NK-92 treated with Interleukin-12 subunit alpha and Interleukin-12 subunit beta, amount 100 ng/mL, for 24 hours (cell line): ENCODE measurements around the gene LCTL.
A peak's percentile ranks its signal among the peaks of the same experiment; 100 is the strongest.

Source experiments
- DNase-seq: peaks from one replicate; lab custom pipeline; 2025; lab: John Stamatoyannopoulos, UW

The LCTL gene

GRCh38 chr15:66565741-66566144 lies at the start of gene LCTL:
Gene LCTL (minus strand): TSS chr15:66565998. CDS start chr15:66565365, 633 bp downstream.
- DNase-seq: no peak

- DNase-seq: no peak
These were observed 49.4 kb upstream of the LCTL start for GRCh38 chr15:66614951-66615760.

GRCh38 chr15:66614456-66614855 lies 48.7 kb upstream of the LCTL start:
- no peak for DNase-seq

GRCh38 chr15:66613743-66614142 lies 47.9 kb upstream of the LCTL start:
- DNase-seq: no peak

GRCh38 chr15:66611257-66612053 lies 45.7 kb upstream of the LCTL start:
- no peak for DNase-seq

- no peak for DNase-seq
These were observed 44.1 kb upstream of the LCTL start for GRCh38 chr15:66609876-66610275.

GRCh38 chr15:66608881-66609280 lies 43.1 kb upstream of the LCTL start:
- no peak for DNase-seq

- no peak for DNase-seq
These were observed 42.4 kb upstream of the LCTL start for GRCh38 chr15:66608159-66608558.

GRCh38 chr15:66603301-66604179 lies 37.7 kb upstream of the LCTL start:
- peak; percentile 28 for DNase-seq

- no peak for DNase-seq
These were observed 35.7 kb upstream of the LCTL start for GRCh38 chr15:66601521-66601920.

- no peak for DNase-seq
These were observed 34.4 kb upstream of the LCTL start for GRCh38 chr15:66600240-66600627.

- DNase-seq: no peak
These were observed 33.9 kb upstream of the LCTL start for GRCh38 chr15:66599536-66600239.

GRCh38 chr15:66598095-66598815 lies 32.5 kb upstream of the LCTL start:
- no peak for DNase-seq

- no peak for DNase-seq
These were observed 30.2 kb upstream of the LCTL start for GRCh38 chr15:66595931-66596545.

GRCh38 chr15:66595332-66595731 lies 29.5 kb upstream of the LCTL start:
- DNase-seq: no peak

GRCh38 chr15:66594836-66595235 lies 29.0 kb upstream of the LCTL start:
- DNase-seq: no peak

GRCh38 chr15:66594344-66594743 lies 28.5 kb upstream of the LCTL start:
- DNase-seq: no peak

GRCh38 chr15:66593219-66593780 lies 27.5 kb upstream of the LCTL start:
- no peak for DNase-seq

GRCh38 chr15:66592505-66593218 lies 26.9 kb upstream of the LCTL start:
- DNase-seq: no peak
